Astrocyte of the hippocampus (primary cell): ENCODE results near the gene SPA17.

ENCODE experiments used
- DNase-seq: peaks from one replicate; pipeline ENCODE4 v3.0.0; 2011; ENCODE audit warnings: low read depth, low spot score

Gene SPA17

GRCh38 chr11:124673333-124674167 lies at the start of gene SPA17, which contains the start of gene SIAE:
Gene SPA17 (plus strand): TSS chr11:124673904. CDS start chr11:124675265, 1,361 bp downstream.
Gene SIAE (minus strand): TSS chr11:124673739. CDS start chr11:124673708, 31 bp downstream.
- DNase-seq = peak; percentile 97

- DNase-seq = no peak
These were observed 48.1 kb upstream of the SPA17 start for GRCh38 chr11:124625504-124626168.

GRCh38 chr11:124627546-124627945 lies 46.2 kb upstream of the SPA17 start:
- no peak for DNase-seq

GRCh38 chr11:124629961-124630360 lies 43.7 kb upstream of the SPA17 start:
- DNase-seq = no peak

- DNase-seq = peak; percentile 20
These were observed 40.3 kb upstream of the SPA17 start for GRCh38 chr11:124633355-124633754.

- no peak for DNase-seq
These were observed 37.8 kb upstream of the SPA17 start for GRCh38 chr11:124635932-124636331.

GRCh38 chr11:124638500-124638899 lies 35.2 kb upstream of the SPA17 start:
- DNase-seq = no peak

- DNase-seq = no peak
These were observed 34.5 kb upstream of the SPA17 start for GRCh38 chr11:124639186-124639585.

GRCh38 chr11:124640666-124641065 lies 33.0 kb upstream of the SPA17 start:
- no peak for DNase-seq

- no peak for DNase-seq
These were observed 31.1 kb upstream of the SPA17 start for GRCh38 chr11:124642628-124643027.

- DNase-seq = no peak
These were observed 30.6 kb upstream of the SPA17 start for GRCh38 chr11:124643042-124643604.

- peak; percentile 91 for DNase-seq
These were observed 29.9 kb upstream of the SPA17 start for GRCh38 chr11:124643605-124644425.

- DNase-seq = peak; percentile 95
These were observed 29.1 kb upstream of the SPA17 start for GRCh38 chr11:124644426-124645280.

- no peak for DNase-seq
These were observed 27.6 kb upstream of the SPA17 start for GRCh38 chr11:124646148-124646547.

- DNase-seq = no peak
These were observed 25.1 kb upstream of the SPA17 start for GRCh38 chr11:124648610-124649009.

- DNase-seq = peak; percentile 81
These were observed 16.7 kb upstream of the SPA17 start for GRCh38 chr11:124656774-124657630.

- peak; percentile 88 for DNase-seq
These were observed 15.8 kb upstream of the SPA17 start for GRCh38 chr11:124657904-124658303.

GRCh38 chr11:124658501-124658900 lies 15.2 kb upstream of the SPA17 start:
- no peak for DNase-seq

GRCh38 chr11:124658986-124659385 lies 14.7 kb upstream of the SPA17 start:
- DNase-seq = no peak

- no peak for DNase-seq
These were observed 12.2 kb upstream of the SPA17 start for GRCh38 chr11:124661553-124661952.
